HepG2 (cell line): ENCODE measurements around the gene VPS52. TPM values are rescaled to one million over a fixed set of nuclear protein-coding genes. Genes with fewer than 3 reads are reported as not detected.

Experiments
- ARNT2 ChIP-seq: sonication (generic); formaldehyde crosslinking; IDR thresholded peaks from 2 replicates; pipeline ENCODE4 v1.8.0; 2022; ENCODE audit warnings: mild to moderate bottlenecking, low read depth, missing genetic modification reagents, moderate library complexity
- BORCS8-MEF2B ChIP-seq: sonication (generic); formaldehyde crosslinking; IDR thresholded peaks from 2 replicates; pipeline ENCODE4 v1.8.0; 2022; ENCODE audit warnings: mild to moderate bottlenecking, missing genetic modification reagents
- DMTF1 ChIP-seq: sonication (generic); formaldehyde crosslinking; IDR thresholded peaks from 2 replicates; pipeline ENCODE4 v1.4.0; 2020; ENCODE audit warnings: mild to moderate bottlenecking, missing genetic modification reagents
- MTERF4 ChIP-seq: sonication (generic); formaldehyde crosslinking; IDR thresholded peaks from 2 replicates; pipeline ENCODE4 v1.8.0; 2023; ENCODE audit warnings: mild to moderate bottlenecking, missing genetic modification reagents
- MXD1 ChIP-seq: sonication (generic); formaldehyde crosslinking; IDR thresholded peaks from 2 replicates; pipeline ENCODE4 v1.4.0; 2020; ENCODE audit warnings: mild to moderate bottlenecking, missing genetic modification reagents
- MYPOP ChIP-seq: sonication (generic); formaldehyde crosslinking; IDR thresholded peaks from 2 replicates; pipeline ENCODE4 v1.8.1; 2023; ENCODE audit warnings: mild to moderate bottlenecking, moderate library complexity, missing genetic modification reagents
- NFE2L1 ChIP-seq: sonication (generic); formaldehyde crosslinking; IDR thresholded peaks from 2 replicates; pipeline ENCODE4 v1.4.0; 2020; ENCODE audit warnings: missing genetic modification reagents, mild to moderate bottlenecking, borderline replicate concordance
- NR2F1 ChIP-seq, 2 experiments: fragments of 450-650 bp in 1 of 2; formaldehyde crosslinking in 1 of 2; IDR thresholded peaks; 2 replicates each; pipeline versions ENCODE4 v1.5.0 to v1.6.1; 2016 to 2020; ENCODE audit warnings: mild to moderate bottlenecking in 1 of 2, missing compliant biosample characterization in 1 of 2, missing genetic modification reagents in 1 of 2, moderate library complexity in 1 of 2
- POLR2AphosphoS5 ChIP-seq: IDR thresholded peaks from 2 replicates; pipeline ENCODE4 v1.6.1; 2012; ENCODE audit warnings: low read depth, low read length
- SIN3A ChIP-seq: IDR thresholded peaks from 2 replicates; pipeline ENCODE4 v1.6.1; 2011; ENCODE audit warnings: low read depth, mild to moderate bottlenecking, control low read depth, low read length, borderline replicate concordance
- SOX6 ChIP-seq, 2 experiments: fragments of 450-650 bp in 1 of 2; sonication (generic) in 1 of 2; formaldehyde crosslinking in 1 of 2; IDR thresholded peaks; 2 replicates each; pipeline versions ENCODE4 v1.4.0 to v1.6.1; 2017 to 2020; ENCODE audit warnings: antibody characterized with exemption in 1 of 2, mild to moderate bottlenecking in 1 of 2, missing genetic modification reagents in 1 of 2
- THYN1 ChIP-seq: sonication (generic); formaldehyde crosslinking; IDR thresholded peaks from 2 replicates; pipeline ENCODE4 v1.8.1; 2023; ENCODE audit warnings: low read depth, mild to moderate bottlenecking, moderate library complexity, missing genetic modification reagents, borderline replicate concordance
- YEATS4 ChIP-seq: sonication (generic); formaldehyde crosslinking; IDR thresholded peaks from 2 replicates; pipeline ENCODE4 v1.4.0; 2020; ENCODE audit warnings: missing genetic modification reagents, borderline replicate concordance
- ZNF225 ChIP-seq: sonication (generic); formaldehyde crosslinking; IDR thresholded peaks from 2 replicates; pipeline ENCODE4 v1.4.0; 2020; ENCODE audit warnings: mild to moderate bottlenecking, missing genetic modification reagents
- ZNF510 ChIP-seq: sonication (generic); formaldehyde crosslinking; IDR thresholded peaks from 2 replicates; pipeline ENCODE4 v1.4.0; 2020; ENCODE audit warnings: low read depth, mild to moderate bottlenecking, missing genetic modification reagents
- ZNF556 ChIP-seq: sonication (generic); formaldehyde crosslinking; IDR thresholded peaks from 2 replicates; pipeline ENCODE4 v1.4.0; 2020; ENCODE audit warnings: mild to moderate bottlenecking, missing genetic modification reagents, borderline replicate concordance
- ZNF652 ChIP-seq: IDR thresholded peaks from 2 replicates; pipeline ENCODE4 v1.6.1; 2016; ENCODE audit warnings: low read depth, borderline replicate concordance
- ZNF772 ChIP-seq: sonication (generic); formaldehyde crosslinking; IDR thresholded peaks from 2 replicates; pipeline ENCODE4 v1.5.0; 2020; ENCODE audit warnings: mild to moderate bottlenecking, missing genetic modification reagents
- ZXDC ChIP-seq: sonication (generic); formaldehyde crosslinking; IDR thresholded peaks from 2 replicates; pipeline ENCODE4 v1.5.0; 2020; ENCODE audit warnings: mild to moderate bottlenecking, missing genetic modification reagents
- polyA plus RNA-seq, 8 experiments: library from polyadenylated mRNA; depleted of rRNA in 3 of 8; stranded (reverse) in 7 of 8; unstranded in 1 of 8; fragments of >200 nt; fragmentation: Illumina TruSeq in 4 of 8; extraction: Trizol in 4 of 8; gene quantifications; 2 replicates each; pipeline versions ENCODE4 v1.2.1 to v1.2.3, GENCODE V29; 2011 to 2016; ENCODE audit warnings: low read depth in 4 of 8, missing spikeins in 1 of 8, mixed read lengths in 1 of 8; ENCODE audit not compliant: insufficient read depth in 1 of 8
- total RNA-seq, 5 experiments: library from RNA; depleted of rRNA; stranded (reverse); fragments of >200 nt; fragmentation: Illumina TruSeq; extraction: Trizol; gene quantifications; 2 replicates each; pipeline ENCODE4 v1.2.3, GENCODE V29; 2016; ENCODE audit warnings: low read depth in 1 of 5

VPS52 gene
- total and polyA plus RNA-seq, 2 of the 13 experiments (the other 11 are each of a cell fraction or from before 2014, with no cell fraction given), result 48.9 to 85.5 TPM

- TF ChIP-seq ZXDC (CRISPR knock-in tag), result peak; percentile 80; the same call in 1 of the 2 replicates
- TF ChIP-seq YEATS4, result peak; percentile 85
- TF ChIP-seq POLR2AphosphoS5, result peak; percentile 50; the same call in 1 of the 2 replicates
- peak; percentile 77; the same call in 1 of the 2 replicates for TF ChIP-seq BORCS8-MEF2B (CRISPR knock-in tag)
- TF ChIP-seq MTERF4 (CRISPR knock-in tag), result no peak; the same call in 1 of the 2 replicates
- 0 out of 2 replicates have a peak, but pooled peaks have one; percentile 42 for TF ChIP-seq MXD1 (CRISPR knock-in tag)
- no peak for TF ChIP-seq ZNF510 (CRISPR knock-in tag)
- TF ChIP-seq SOX6 (IDR thresholded peaks at IDR 0.05), result no peak
- TF ChIP-seq SOX6 (CRISPR knock-in tag; IDR thresholded peaks at IDR 0.05), result peak; percentile 33
- TF ChIP-seq ZNF225 (CRISPR knock-in tag), result peak; percentile 65; the same call in 1 of the 2 replicates
- peak in 1 of 2 experiments; percentile 34; a peak in 1 of 4 replicates for TF ChIP-seq NR2F1 (CRISPR knock-in tag; IDR thresholded peaks at IDR 0.05)
- peak; percentile 91; the same call in 1 of the 2 replicates for TF ChIP-seq ZNF556
- peak; percentile 81; the same call in 1 of the 2 replicates for TF ChIP-seq ZNF772 (CRISPR knock-in tag)
- no peak for TF ChIP-seq THYN1 (CRISPR knock-in tag)
- no peak for TF ChIP-seq ARNT2
- no peak for TF ChIP-seq ZNF652 (CRISPR knock-in tag)
- no peak for TF ChIP-seq DMTF1 (CRISPR knock-in tag)
- no peak for TF ChIP-seq NFE2L1
- peak; percentile 22; the same call in 1 of the 2 replicates for TF ChIP-seq SIN3A
- TF ChIP-seq MYPOP (CRISPR knock-in tag), result 0 out of 2 replicates have a peak, but pooled peaks have one; percentile 79
Measured at GRCh38 chr6:33313709-33314514, 42.2 kb upstream of the VPS52 start, which contains the start of gene TAPBP (continued).
